Astrocyte of the cerebellum (primary cell): ENCODE measurements around the gene SNAP25.

ENCODE experiments used
- DNase-seq: peaks from one replicate; pipeline ENCODE4 v3.0.0-alpha.2; 2011; ENCODE audit warnings: low read depth
- H3K4me3 ChIP-seq: 2 replicates; pipeline ENCODE4 v1.5.1; 2011; ENCODE audit warnings: mild to moderate bottlenecking, low read depth, low read length, moderate library complexity
- CTCF ChIP-seq: IDR thresholded peaks from 2 replicates; pipeline ENCODE4 v1.5.1; 2012; ENCODE audit warnings: low read length, low read depth, moderate library complexity, mild to moderate bottlenecking; ENCODE audit errors: missing control alignments
- in situ Hi-C: cut with HindIII; loops from 2 replicates; pipeline ENCODE4 v1.10.0; 2017; ENCODE audit warnings: low sequenced_read_pairs

The SNAP25 gene

GRCh38 chr20:10321138-10321717 is 102.6 kb downstream of the SNAP25 start:
- no peak for DNase-seq
- no peak overlapping the region for H3K4me3 ChIP-seq
- in situ Hi-C loops: no loop called here
- TF ChIP-seq CTCF: no peak

GRCh38 chr20:10322073-10323012 is 103.7 kb downstream of the SNAP25 start:
- in situ Hi-C loops: no loop called here
- no peak for DNase-seq
- TF ChIP-seq CTCF: no peak
- no peak overlapping the region for H3K4me3 ChIP-seq

- in situ Hi-C loops: no loop called here
- no peak for TF ChIP-seq CTCF
- H3K4me3 ChIP-seq: no peak overlapping the region
- DNase-seq: no peak
Observed at GRCh38 chr20:10323729-10324128, 105.1 kb downstream of the SNAP25 start.

GRCh38 chr20:10324198-10324847 is 105.7 kb downstream of the SNAP25 start:
- no peak for DNase-seq
- in situ Hi-C loops: no loop called here
- no peak for TF ChIP-seq CTCF
- H3K4me3 ChIP-seq: no peak overlapping the region

- no peak for TF ChIP-seq CTCF
- in situ Hi-C loops: no loop called here
- no peak for DNase-seq
- H3K4me3 ChIP-seq: no peak overlapping the region
Observed at GRCh38 chr20:10328897-10329255, 110.2 kb downstream of the SNAP25 start.

GRCh38 chr20:10329387-10330005 is 110.9 kb downstream of the SNAP25 start:
- no peak for DNase-seq
- no peak overlapping the region for H3K4me3 ChIP-seq
- in situ Hi-C loops: no loop called here
- TF ChIP-seq CTCF: no peak
